NCI-H524 treated with DMSO at 0.1 percent for 48 hours (cell line): Measurements from ENCODE around the gene SNTB2.

ENCODE experiments used
- DNase-seq: peaks from one replicate; lab custom pipeline; 2025; lab: John Stamatoyannopoulos, UW

The SNTB2 gene

GRCh38 chr16:69319381-69319780 is 132.4 kb downstream of the SNTB2 start:
- no peak for DNase-seq

- DNase-seq: no peak
Measured at GRCh38 chr16:69319826-69320739, 133.1 kb downstream of the SNTB2 start.

- DNase-seq: no peak
Measured at GRCh38 chr16:69320740-69321073, 133.7 kb downstream of the SNTB2 start.

DNA sequence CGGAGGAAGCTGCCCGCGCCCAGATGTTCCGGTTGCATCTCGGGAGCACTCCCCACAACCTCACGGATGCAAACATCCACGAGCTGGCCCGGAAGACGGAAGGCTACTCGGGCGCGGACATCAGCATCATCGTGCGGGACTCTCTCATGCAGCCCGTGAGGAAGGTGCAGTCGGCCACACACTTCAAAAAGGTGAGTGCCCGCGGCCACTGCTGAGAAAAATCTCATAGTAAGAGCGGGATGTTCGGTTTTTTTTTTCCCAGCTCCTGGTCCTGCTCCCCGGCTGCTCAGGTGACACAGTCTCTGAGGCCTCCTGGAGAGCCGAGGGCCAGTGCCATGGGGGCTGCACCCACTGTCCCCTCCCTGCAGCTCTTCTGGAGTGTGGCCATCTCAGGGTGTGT is 134.1 kb downstream of the SNTB2 start:
- DNase-seq: no peak

- DNase-seq: no peak
Measured at GRCh38 chr16:69322343-69322742, 135.4 kb downstream of the SNTB2 start.

DNA sequence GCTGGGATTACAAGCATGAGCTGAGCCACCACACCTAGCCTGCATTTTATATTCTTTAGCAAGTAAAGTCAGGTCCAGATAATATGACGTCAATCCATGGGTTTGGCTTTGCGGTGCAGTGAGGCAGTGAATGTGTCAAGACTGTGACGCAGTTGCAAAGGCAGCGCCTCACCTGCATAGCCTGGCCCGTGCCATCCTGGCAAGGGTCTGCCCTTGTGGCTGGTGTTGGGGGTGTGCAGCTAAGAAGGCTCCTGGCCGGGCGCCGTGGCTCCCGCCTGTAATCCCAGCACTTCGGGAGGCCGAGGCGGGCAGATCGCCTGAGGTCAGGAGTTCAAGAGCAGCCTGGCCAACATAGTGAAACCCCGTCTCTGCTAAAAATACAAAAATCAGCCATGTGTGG is 136.5 kb downstream of the SNTB2 start:
- no peak for DNase-seq

GRCh38 chr16:69324013-69324531 is 137.1 kb downstream of the SNTB2 start:
- no peak for DNase-seq

DNA sequence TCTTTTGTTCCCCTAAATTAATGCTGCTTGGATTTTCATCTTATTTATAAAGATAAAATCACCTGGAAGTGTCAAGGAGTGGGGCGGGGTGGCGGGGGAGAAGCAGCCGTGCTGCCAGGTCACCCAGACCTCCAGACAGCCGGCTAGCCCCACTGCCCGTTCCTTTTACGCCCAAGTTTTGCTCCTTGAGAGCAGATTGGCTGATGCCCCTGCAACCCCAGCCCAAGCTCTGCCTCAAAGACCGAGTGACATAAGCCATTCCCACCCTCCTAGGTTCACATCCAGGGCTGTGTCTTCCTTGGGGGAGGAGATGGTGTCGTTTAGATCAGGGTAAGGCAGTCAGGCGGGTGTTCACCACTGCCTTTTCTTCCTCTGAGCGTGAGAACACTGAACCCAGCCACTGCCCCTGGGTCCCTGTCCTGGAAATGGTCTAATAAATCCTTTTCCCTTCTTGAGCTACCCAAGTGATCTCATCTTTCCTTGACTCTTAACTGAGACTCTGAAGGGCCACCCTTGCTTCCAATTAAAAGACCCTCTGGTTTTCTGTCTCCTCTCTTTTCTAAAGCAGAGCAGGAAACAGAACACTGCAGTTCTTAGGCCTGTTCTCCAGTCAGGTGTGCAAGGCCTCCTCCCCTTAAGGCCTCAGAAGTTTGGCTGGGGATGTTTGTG is 137.8 kb downstream of the SNTB2 start:
- DNase-seq: no peak

GRCh38 chr16:69325784-69326171 is 138.8 kb downstream of the SNTB2 start:
- no peak for DNase-seq

GRCh38 chr16:69326172-69326873 is 139.4 kb downstream of the SNTB2 start:
- no peak for DNase-seq

GRCh38 chr16:69327585-69328310 is 140.8 kb downstream of the SNTB2 start:
- no peak for DNase-seq

DNA sequence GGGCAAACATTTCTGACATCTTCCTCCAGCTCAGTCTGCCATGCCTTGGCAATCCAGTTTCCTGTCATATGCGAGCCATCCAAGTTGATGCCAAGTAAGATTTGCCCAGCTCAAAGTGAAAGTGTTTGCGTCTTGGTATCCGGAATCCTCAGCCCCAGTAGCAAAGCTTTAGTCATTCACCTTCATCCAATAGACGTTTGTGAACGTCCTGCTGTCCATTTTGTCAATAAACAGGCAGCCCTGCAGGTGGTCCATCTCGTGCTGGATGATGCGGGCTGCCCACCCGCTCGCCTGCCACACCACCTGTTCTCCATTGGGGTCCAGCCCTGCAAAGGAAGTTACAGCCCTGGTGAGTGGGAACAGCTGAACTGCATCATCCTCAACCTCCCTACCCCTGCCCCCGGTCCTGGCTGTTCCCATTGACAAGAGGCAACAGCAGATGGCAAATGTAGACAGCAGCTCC is 141.9 kb downstream of the SNTB2 start:
- DNase-seq: no peak

GRCh38 chr16:69329369-69330285 is 142.7 kb downstream of the SNTB2 start:
- DNase-seq: no peak

GRCh38 chr16:69330286-69331109 is 143.5 kb downstream of the SNTB2 start, which contains the start of gene PDF:
Gene PDF (minus strand): TSS chr16:69330588. CDS start chr16:69330570, 18 bp downstream.
- peak; percentile 56 for DNase-seq

- no peak for DNase-seq
Measured at GRCh38 chr16:69334696-69335095, 147.7 kb downstream of the SNTB2 start.

DNA sequence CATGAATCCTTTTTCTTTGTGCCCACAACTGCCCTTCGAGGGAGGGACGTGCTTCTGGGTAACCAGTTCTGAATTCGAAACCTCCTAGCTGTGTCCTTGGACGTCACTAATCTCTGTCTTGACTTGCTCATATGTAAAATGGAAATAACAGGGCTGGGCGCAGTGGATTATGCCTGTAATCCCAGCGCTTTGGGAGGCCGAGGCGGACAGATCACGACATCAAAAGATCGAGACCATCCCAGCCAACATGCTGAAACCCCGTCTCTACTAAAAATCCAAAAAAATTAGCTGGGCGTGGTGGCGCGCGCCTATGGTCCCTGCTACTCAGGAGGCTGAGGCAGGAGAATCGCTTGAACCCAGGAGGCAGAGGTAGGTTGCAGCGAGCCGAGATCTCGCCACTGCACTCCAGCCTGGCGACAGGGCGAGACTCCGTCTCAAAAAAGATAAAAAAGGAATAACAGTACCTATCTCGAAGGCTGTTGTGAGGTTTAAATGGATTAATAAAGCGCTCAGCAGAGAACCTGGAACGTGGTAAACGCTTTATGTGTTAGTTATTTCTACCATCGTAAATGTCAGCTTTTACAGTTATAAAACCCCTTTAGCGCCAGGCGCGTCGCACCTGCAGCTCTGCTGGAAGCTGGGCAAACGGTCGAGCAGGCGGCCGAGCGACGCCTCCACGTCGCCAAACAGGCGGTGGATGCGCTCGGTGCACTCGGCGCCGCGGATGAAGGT is 151.8 kb downstream of the SNTB2 start:
- no peak for DNase-seq

DNA sequence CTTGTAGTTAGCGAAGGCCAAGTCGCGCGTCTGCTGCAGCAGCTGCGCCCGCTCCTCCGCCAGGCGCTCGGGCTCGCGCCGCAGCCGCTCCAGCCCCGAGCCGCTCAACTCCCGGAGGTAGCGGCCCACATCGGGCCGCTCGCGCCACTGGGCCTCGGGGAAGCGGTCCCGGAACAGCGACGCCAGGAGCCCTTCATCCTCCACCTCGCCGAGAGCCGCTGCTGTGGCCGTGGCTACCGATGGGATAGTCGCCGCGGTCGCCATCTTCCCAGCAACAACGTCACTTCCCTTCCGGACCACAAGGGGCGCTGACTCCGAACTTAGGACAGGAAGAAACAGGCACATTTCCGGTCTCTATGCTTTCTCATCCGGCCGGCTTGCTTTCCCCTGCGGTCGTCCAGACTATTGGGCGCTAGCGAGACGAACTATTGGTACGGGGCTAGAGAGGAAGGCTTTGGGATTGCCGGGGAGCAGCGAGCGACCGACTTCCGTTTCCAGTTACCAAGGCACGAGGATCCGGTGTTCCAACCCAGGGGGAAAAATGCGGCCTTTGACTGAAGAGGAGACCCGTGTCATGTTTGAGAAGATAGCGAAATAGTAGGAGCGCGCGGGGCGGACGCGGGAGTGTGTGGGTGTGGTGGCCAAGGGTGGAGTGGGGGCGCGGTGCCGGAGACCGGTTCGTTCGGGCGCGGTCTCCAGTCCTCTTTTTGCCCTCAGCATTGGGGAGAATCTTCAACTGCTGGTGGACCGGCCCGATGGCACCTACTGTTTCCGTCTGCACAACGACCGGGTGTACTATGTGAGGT is 152.5 kb downstream of the SNTB2 start, which contains the start of the genes COG8 and NIP7:
Gene COG8, minus strand, starts transcription at position 276 of the 806 bp plus-strand sequence. Its CDS starts 12 bp downstream, at position 264.
Gene NIP7, plus strand, starts transcription at position 484 of the 806 bp plus-strand sequence. Its CDS starts 58 bp downstream, at position 542.
- DNase-seq: peak; percentile 92
